ENCODE measurements around the gene DDX1.

Gene DDX1

GRCh38 chr2:15562354-15563031 is 29.2 kb upstream of the DDX1 start:
- DNase-seq (ENCODE audit: low read depth, low spot score): no peak

DNA sequence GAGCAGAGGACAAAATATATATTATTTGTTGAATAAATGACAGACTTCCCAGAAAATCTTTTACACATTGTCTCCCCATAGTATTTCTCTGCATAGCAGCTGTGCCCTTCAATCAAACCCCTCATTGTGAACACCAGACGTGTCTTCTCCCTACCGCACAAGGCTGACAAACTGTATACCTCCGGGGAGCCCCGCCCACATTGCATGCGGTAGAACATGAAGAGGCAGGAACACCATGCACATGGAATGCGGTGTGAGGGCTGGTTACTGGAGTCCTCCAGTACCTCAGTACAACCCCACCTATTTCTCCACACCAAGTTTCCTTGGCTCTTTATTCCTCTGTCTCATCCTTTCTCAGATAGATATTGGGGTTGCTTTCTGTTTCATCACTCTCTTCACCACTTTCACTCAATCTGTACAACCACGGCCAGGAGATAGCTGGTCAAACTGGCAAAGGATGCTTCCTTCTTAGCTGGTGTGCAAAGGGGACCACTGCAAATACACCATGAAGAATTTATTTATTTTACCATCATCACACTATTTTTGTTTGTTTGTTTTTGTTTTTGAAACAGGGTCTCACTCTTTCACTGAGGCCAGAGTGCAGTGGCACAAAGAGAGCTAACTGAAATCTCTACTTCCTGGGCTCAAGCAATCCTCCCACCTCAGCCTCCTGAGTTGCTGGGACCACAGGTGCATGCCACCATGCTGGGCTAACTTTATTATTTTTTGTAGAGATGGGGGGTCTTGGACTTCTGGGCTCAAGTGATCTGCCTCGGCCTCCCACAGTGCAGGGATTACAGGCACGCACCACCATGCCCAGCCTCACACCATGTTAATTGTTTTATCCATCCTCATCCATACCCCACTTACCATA is 28.2 kb upstream of the DDX1 start:
- no peak for DNase-seq (ENCODE audit: low read depth, low spot score)

GRCh38 chr2:15565392-15565791 is 26.3 kb upstream of the DDX1 start:
- no peak for DNase-seq (ENCODE audit: low read depth, low spot score)

DNA sequence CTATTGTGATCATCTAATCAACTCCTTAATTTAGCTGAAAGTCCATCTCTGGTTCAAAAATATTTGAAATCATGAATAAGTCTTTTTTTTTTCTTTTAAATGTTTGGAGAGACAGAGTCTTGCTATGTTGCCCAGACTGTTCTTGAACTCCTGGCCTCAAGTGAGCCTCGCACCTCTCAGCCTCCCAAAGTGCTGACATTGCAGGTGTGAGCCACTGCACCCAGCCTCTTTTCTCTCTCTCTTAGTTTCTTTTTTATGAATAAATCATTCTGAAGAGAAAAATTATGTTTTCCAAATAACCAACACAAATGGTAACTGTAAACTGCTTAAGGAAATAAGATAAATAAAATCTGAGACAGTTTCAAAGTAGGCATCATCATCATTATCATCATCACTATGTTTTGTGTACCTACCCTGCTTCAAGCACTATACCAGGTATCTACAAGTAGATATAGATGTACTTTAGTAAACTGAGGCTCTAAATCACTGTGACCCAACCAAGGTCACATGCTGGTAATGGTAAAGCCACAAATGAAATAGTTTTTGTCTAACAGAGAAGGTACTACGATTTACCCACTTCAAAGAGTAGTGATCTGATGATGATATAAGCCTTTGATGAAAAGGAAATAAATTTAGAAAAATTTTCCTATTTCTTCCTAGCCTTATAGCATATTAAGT is 25.5 kb upstream of the DDX1 start:
- DNase-seq (ENCODE audit: low read depth, low spot score): no peak

- DNase-seq (ENCODE audit: low read depth, low spot score): no peak
These were observed 24.8 kb upstream of the DDX1 start for GRCh38 chr2:15566912-15567311.

GRCh38 chr2:15568874-15569273 is 22.8 kb upstream of the DDX1 start:
- DNase-seq (ENCODE audit: low read depth, low spot score): no peak

GRCh38 chr2:15570104-15570503 is 21.6 kb upstream of the DDX1 start:
- no peak for DNase-seq (ENCODE audit: low read depth, low spot score)

DNA sequence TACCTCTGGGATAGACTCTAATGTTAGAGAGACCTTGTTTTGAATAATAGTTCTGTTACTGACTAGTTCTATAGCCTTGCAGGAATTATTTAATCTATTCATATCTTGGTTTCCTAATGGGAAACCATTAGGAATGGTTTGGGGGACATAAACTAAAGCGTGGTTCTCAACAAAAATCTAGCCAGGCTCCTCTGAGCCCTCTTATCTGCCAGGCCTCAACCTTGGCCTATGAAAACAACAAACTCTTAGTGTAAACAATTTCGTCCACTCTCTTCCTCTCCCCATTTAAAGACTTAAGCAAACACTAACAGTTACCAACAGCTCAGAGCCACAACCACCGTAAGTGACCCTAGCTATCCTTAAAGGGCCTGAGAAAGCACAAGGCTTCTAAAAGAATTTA is 19.9 kb upstream of the DDX1 start:
- DNase-seq (ENCODE audit: low read depth, low spot score): no peak

DNA sequence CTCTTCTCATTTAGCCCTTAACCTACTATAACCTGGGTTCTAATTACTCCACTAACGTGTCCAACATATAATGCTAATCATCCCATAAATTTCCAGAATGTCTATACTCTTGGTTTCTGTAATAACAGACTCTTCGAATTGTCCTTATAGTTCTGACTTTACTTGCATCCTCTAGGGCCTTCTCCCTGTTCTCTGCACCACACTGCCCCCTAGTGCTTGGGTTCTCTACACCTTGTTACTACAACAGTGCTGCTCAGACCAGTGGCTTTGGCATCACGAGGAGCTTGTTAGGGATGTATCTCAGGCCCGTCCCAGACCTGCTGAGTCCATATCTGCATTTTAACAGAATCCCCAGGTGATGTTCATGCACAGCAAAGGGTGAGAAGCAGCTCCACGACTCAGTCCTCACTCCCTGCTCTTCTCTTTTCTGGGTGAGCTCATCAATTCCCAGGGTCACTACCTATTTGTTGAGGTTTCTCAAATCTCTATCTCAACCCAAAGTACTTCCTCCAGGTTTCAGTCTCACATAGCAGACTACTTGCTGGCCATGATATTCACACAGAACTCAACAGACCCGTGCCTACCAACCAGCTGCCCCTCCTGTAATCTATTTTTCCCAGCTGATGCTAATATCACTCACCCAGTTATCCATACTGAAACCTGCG is 14.5 kb upstream of the DDX1 start:
- DNase-seq (ENCODE audit: low read depth, low spot score): no peak

- no peak for DNase-seq (ENCODE audit: low read depth, low spot score)
These were observed 12.0 kb upstream of the DDX1 start for GRCh38 chr2:15579641-15580040.

GRCh38 chr2:15580451-15580850 is 11.2 kb upstream of the DDX1 start:
- DNase-seq (ENCODE audit: low read depth, low spot score): no peak

GRCh38 chr2:15582710-15583357 is 8.8 kb upstream of the DDX1 start:
- DNase-seq (ENCODE audit: low read depth, low spot score): no peak

- no peak for DNase-seq (ENCODE audit: low read depth, low spot score)
These were observed 7.8 kb upstream of the DDX1 start for GRCh38 chr2:15583826-15584225.

DNA sequence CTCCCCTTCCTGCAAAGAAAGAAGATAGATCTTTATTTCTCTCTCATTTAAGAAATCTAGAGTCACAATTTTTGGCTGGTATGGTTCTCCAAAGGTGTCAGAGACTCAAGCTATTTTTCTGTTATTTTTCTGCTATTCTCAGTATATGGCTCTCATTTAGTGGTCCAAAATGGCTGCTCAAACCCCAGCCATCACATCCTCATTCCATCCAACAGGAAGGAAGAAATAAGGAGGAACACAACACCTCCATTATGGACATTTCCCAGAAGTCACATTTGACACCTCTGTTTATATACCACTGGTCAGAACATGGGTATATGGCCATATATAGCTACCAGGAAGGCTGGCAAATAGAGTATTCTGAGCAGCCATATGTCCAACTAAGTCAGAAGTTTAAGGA is 7.4 kb upstream of the DDX1 start:
- DNase-seq (ENCODE audit: low read depth, low spot score): no peak

- DNase-seq (ENCODE audit: low read depth, low spot score): no peak
These were observed 6.8 kb upstream of the DDX1 start for GRCh38 chr2:15584767-15585469.

GRCh38 chr2:15588329-15588919 is 3.2 kb upstream of the DDX1 start:
- no peak for DNase-seq (ENCODE audit: low read depth, low spot score)

- DNase-seq (ENCODE audit: low read depth, low spot score): no peak
These were observed 336 bp upstream of the DDX1 start for GRCh38 chr2:15591373-15591691.

DNA sequence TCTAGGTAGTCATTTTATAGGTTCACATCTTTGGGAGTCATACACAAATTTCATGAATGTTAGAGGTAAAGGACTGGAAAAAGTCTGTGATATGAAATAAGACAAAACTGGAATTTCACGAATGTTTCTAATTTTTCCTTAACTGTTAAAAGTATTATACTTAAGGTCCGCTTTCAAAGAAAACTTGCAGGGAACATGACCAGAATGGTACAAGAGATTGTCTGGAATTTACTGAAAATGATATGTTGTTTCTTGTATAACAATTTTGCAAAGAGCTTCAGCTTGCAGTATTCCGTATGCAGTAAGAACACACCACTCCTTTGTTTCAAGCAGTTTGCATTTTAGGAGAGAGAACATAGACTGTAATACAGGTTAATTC is 1.6 kb downstream of the DDX1 start:
- DNase-seq (ENCODE audit: low read depth, low spot score): no peak

DNA sequence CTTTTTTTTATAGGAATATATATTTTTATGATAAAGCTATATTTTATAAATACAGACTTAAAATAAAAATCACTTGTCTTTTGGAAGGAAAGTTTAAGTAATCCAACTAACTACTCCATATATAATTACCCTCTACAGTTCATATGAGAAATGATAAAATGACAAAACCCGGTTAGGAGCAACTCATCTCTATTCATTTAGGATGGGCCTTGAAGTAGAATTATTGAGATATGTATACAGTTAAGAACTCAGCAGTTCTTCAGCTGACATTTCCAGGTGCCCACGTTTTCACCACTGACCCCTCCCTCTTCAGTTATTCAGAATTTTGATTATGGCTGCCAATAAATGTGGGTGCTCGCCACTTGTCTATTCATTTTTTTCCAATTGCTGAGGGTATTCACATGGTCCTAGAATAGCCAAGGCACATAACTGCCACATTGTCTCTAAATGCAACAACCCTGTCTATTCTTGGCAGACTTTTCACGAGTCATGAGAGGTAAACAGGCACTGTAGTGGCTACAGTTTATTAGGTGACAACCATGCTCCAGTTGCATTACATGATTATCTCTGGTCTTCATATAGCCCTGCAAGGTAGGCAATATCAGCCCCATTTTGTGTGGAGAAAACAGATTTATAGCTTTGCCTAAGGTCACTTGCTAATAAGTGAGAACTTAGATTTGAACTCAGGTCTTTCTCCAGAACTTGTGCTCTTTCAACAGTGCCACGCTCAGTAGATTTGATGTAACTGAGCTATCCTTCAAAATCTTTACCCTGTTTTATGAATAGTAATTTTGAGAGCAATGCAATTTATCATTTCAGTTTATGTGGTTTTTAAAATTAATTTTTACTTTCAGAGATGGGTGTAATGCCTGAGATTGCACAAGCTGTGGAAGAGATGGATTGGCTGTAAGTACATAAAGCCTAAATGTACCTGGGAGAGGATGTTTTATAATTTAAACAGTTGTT is 2.9 kb downstream of the DDX1 start:
- DNase-seq (ENCODE audit: low read depth, low spot score): no peak
